K562 (cell line): Measurements from ENCODE around the gene B3GNT4. TPM values are rescaled to one million over a fixed set of nuclear protein-coding genes. Genes with fewer than 3 reads are reported as not detected.

ENCODE experiments used
- ETV1 ChIP-seq: fragments of 450-650 bp; conservative IDR thresholded peaks from 2 replicates; pipeline ENCODE4 v1.6.1; 2016; ENCODE audit warnings: missing genetic modification characterization, control low read depth, low read depth, missing compliant biosample characterization
- EZH2 ChIP-seq: IDR thresholded peaks from 2 replicates; pipeline ENCODE4 v1.6.1; 2012; ENCODE audit warnings: low read depth, mild to moderate bottlenecking, inconsistent platforms, low read length, borderline replicate concordance
- FOS ChIP-seq: IDR thresholded peaks from 3 replicates; pipeline ENCODE4 v1.6.1; 2011; ENCODE audit not compliant: insufficient read length; ENCODE audit errors: extremely low read depth
- FOXM1 ChIP-seq, 2 experiments: fragments of 450-650 bp in 1 of 2; sonication (generic) in 1 of 2; formaldehyde crosslinking in 1 of 2; IDR thresholded peaks; 2 replicates each; pipeline versions ENCODE4 v1.6.1 to v1.9.0; 2017 to 2022; ENCODE audit warnings: low read depth in 2 of 2, mild to moderate bottlenecking in 2 of 2, missing genetic modification reagents in 1 of 2, moderate library complexity in 1 of 2
- ID3 ChIP-seq, 2 experiments: fragments of 250-450 bp in 1 of 2; fragments of 450-650 bp in 1 of 2; sonication (Bioruptor Pico) in 1 of 2; IDR thresholded peaks; 2 replicates each; pipeline versions ENCODE4 v1.6.1 to v1.8.0; 2016 to 2021; ENCODE audit warnings: mild to moderate bottlenecking in 2 of 2, moderate library complexity in 2 of 2, missing compliant biosample characterization in 1 of 2, missing genetic modification characterization in 1 of 2
- KLF1 ChIP-seq: fragments of 450-650 bp; IDR thresholded peaks from 2 replicates; pipeline ENCODE4 v1.6.1; 2016; ENCODE audit warnings: missing genetic modification characterization, missing compliant biosample characterization
- MAZ ChIP-seq, 2 experiments: fragments of 450-650 bp in 1 of 2; sonication (generic) in 1 of 2; formaldehyde crosslinking; IDR thresholded peaks in 1 of 2; conservative IDR thresholded peaks in 1 of 2; 2 replicates each; pipeline versions ENCODE4 v1.4.0 to v1.5.0; 2020; ENCODE audit warnings: mild to moderate bottlenecking in 1 of 2, missing genetic modification reagents in 1 of 2
- MYC ChIP-seq, 2 experiments: fragments of 250-450 bp in 1 of 2; sonication (Bioruptor Pico) in 1 of 2; IDR thresholded peaks; 2 replicates each; pipeline versions ENCODE4 v1.5.1 to v1.6.1; 2012 to 2021; ENCODE audit warnings: low read depth in 2 of 2, borderline replicate concordance in 1 of 2, improper control_type of control experiment in 1 of 2, low read length in 1 of 2, mild to moderate bottlenecking in 1 of 2, moderate library complexity in 1 of 2
- NFIC ChIP-seq: fragments of 450-650 bp; IDR thresholded peaks from 2 replicates; pipeline ENCODE4 v1.6.1; 2017; ENCODE audit warnings: mild to moderate bottlenecking, inconsistent platforms
- NFRKB ChIP-seq: fragments of 450-650 bp; IDR thresholded peaks from 2 replicates; pipeline ENCODE4 v1.6.1; 2016; ENCODE audit warnings: low read depth
- NRF1 ChIP-seq, 2 experiments: fragments of 450-650 bp; IDR thresholded peaks in 1 of 2; conservative IDR thresholded peaks in 1 of 2; 2 replicates each; pipeline ENCODE4 v1.6.1; 2014; ENCODE audit warnings: mild to moderate bottlenecking in 2 of 2
- SMAD1 ChIP-seq: fragments of 150-350 bp; IDR thresholded peaks from 2 replicates; pipeline ENCODE4 v1.6.1; 2014; ENCODE audit warnings: low read length, low read depth; ENCODE audit not compliant: partially characterized antibody
- TCF15 ChIP-seq: fragments of 250-450 bp; sonication (Bioruptor Pico); IDR thresholded peaks from 2 replicates; pipeline ENCODE4 v1.8.0; 2022; ENCODE audit warnings: moderate library complexity, mild to moderate bottlenecking, inconsistent platforms
- TCF3 ChIP-seq: sonication (generic); formaldehyde crosslinking; IDR thresholded peaks from 2 replicates; pipeline ENCODE4 v1.4.0; 2020; ENCODE audit warnings: mild to moderate bottlenecking, missing genetic modification reagents
- TRIM24 ChIP-seq, 2 experiments: fragments of 450-650 bp; IDR thresholded peaks; 2 replicates each; pipeline ENCODE4 v1.6.1; 2016
- YY1 ChIP-seq, 3 experiments: IDR thresholded peaks; 2 replicates each; pipeline ENCODE4 v1.6.1; 2011; ENCODE audit warnings: low read length in 2 of 3, mild to moderate bottlenecking in 2 of 3, moderate library complexity in 2 of 3, borderline replicate concordance in 1 of 3, control low read depth in 1 of 3, low read depth in 1 of 3; ENCODE audit not compliant: insufficient read depth in 3 of 3, insufficient replicate concordance in 2 of 3, control insufficient read depth in 1 of 3, insufficient read length in 1 of 3; ENCODE audit errors: extremely low read depth in 1 of 3
- ZBTB11 ChIP-seq, 3 experiments: fragments of 200-800 bp in 1 of 3; fragments of 250-450 bp in 1 of 3; fragments of 450-650 bp in 1 of 3; sonication (Bioruptor Pico) in 1 of 3; sonication (Bioruptor generic) in 1 of 3; formaldehyde crosslinking in 1 of 3; IDR thresholded peaks; 2 replicates each; pipeline versions ENCODE4 v1.6.1 to v1.8.0; 2016 to 2022; ENCODE audit warnings: mild to moderate bottlenecking in 2 of 3, missing genetic modification characterization in 2 of 3, missing compliant biosample characterization in 1 of 3, moderate library complexity in 1 of 3
- ZNF277 ChIP-seq: fragments of 250-450 bp; sonication (Bioruptor Pico); IDR thresholded peaks from 2 replicates; pipeline ENCODE4 v1.8.0; 2022; ENCODE audit warnings: inconsistent platforms, mild to moderate bottlenecking, moderate library complexity, borderline replicate concordance
- polyA plus RNA-seq, 8 experiments: library from polyadenylated mRNA; depleted of rRNA in 4 of 8; stranded (reverse) in 5 of 8; unstranded in 3 of 8; fragments of >200 nt; fragmentation: Nextera tagmentation in 2 of 8; fragmentation: Illumina TruSeq in 1 of 8; extraction: Ambion mirVana in 2 of 8; extraction: Trizol in 1 of 8; gene quantifications; 2 replicates each; pipeline versions ENCODE4 v1.2.1 to v1.2.3, GENCODE V29; 2011 to 2014; ENCODE audit warnings: inconsistent platforms in 1 of 8, missing spikeins in 1 of 8
- total RNA-seq, 7 experiments: library from RNA; depleted of rRNA in 6 of 7; stranded (reverse); fragments of >200 nt in 6 of 7; fragmentation: Illumina TruSeq in 2 of 7; extraction: Trizol in 2 of 7; gene quantifications; 2 replicates each; pipeline versions ENCODE4 v1.2.1 to v1.2.3, GENCODE V29; 2011 to 2021; ENCODE audit warnings: low replicate concordance in 1 of 7

Gene B3GNT4
- total and polyA plus RNA-seq, 9 of the 15 experiments (the other 6 are each of a cell fraction or from before 2014, with no cell fraction given) = 0.17 to 3.2 (median 1.3) TPM

- no peak for TF ChIP-seq ID3 (CRISPR knock-in tag; IDR thresholded peaks at IDR 0.05)
- peak; percentile 16; the same call in 1 of the 2 replicates for TF ChIP-seq ID3 (tag; IDR thresholded peaks at IDR 0.05)
- peak; percentile 76; the same call in 1 of the 2 replicates for TF ChIP-seq KLF1 (tag)
- peak; percentile 82 to 98 (median 97) for TF ChIP-seq YY1 (IDR thresholded peaks at IDR 0.05; ENCODE audit: borderline replicate concordance in 1 of 3, control insufficient read depth in 1 of 3, extremely low read depth in 1 of 3, insufficient read depth in 3 of 3, insufficient read length in 1 of 3, insufficient replicate concordance in 2 of 3, low read depth in 1 of 3, low read length in 2 of 3)
- peak; percentile 91 to 93 for TF ChIP-seq NRF1 (conservative IDR thresholded peaks at IDR 0.05 in 1 of 2, IDR thresholded peaks at IDR 0.05 in 1 of 2)
- TF ChIP-seq TCF15 (CRISPR knock-in tag) = no peak
- peak; percentile 82 for TF ChIP-seq ETV1
- peak; percentile 82 to 94 for TF ChIP-seq MAZ (CRISPR knock-in tag; conservative IDR thresholded peaks at IDR 0.05 in 1 of 2, IDR thresholded peaks at IDR 0.05 in 1 of 2)
- TF ChIP-seq EZH2 = no peak
- peak in 2 of 3 experiments; percentile 40 to 62; a peak in 3 of 6 replicates for TF ChIP-seq ZBTB11 (CRISPR knock-in tag; IDR thresholded peaks at IDR 0.05)
- peak; percentile 69 for TF ChIP-seq SMAD1
- TF ChIP-seq FOXM1 (IDR thresholded peaks at IDR 0.05; ENCODE audit: low read depth) = 0 out of 2 replicates have a peak, but pooled peaks have one; percentile 35
- no peak; the same call in 1 of the 2 replicates for TF ChIP-seq FOXM1 (CRISPR knock-in tag; IDR thresholded peaks at IDR 0.05; ENCODE audit: low read depth)
- no peak for TF ChIP-seq ZNF277 (CRISPR knock-in tag)
- TF ChIP-seq TRIM24 (IDR thresholded peaks at IDR 0.05) = no peak
- peak; percentile 76 for TF ChIP-seq MYC (IDR thresholded peaks at IDR 0.05; ENCODE audit: low read depth, low read length)
- TF ChIP-seq MYC (CRISPR knock-in tag; IDR thresholded peaks at IDR 0.05; ENCODE audit: borderline replicate concordance, low read depth) = peak; percentile 87
- no peak for TF ChIP-seq FOS
- peak; percentile 12; the same call in 1 of the 2 replicates for TF ChIP-seq TCF3 (CRISPR knock-in tag)
- TF ChIP-seq NFRKB = peak; percentile 47; the same call in 1 of the 2 replicates
- peak; percentile 19; the same call in 1 of the 2 replicates for TF ChIP-seq NFIC
Observed at GRCh38 chr12:122225683-122226365, 22.3 kb downstream of the B3GNT4 start, which contains the start of gene DIABLO (continued).
